Right lobe of liver (tissue), 6 donors: Measurements from ENCODE around the gene SPAG16. TPM values are rescaled to one million over a fixed set of nuclear protein-coding genes. Genes with fewer than 3 reads are reported as not detected.

Experiments used
- ATAC-seq, 4 donors: fragments of 200-7000 bp; cut with Tn5 transposase; one replicate each; pipeline ENCODE4 v1.9.1; 2020; ENCODE audit warnings: mild to moderate bottlenecking in 4 of 4, moderate library complexity in 4 of 4
- DNase-seq, 3 donors: peaks; one replicate each; pipeline ENCODE4 v3.0.0-alpha.2; 2020
- H3K27ac ChIP-seq, 3 donors: fragments of 200-600 bp; one replicate each; pipeline ENCODE4 v1.8.0; 2022
- H3K27me3 ChIP-seq, 2 donors: fragments of 200-600 bp; one replicate each; pipeline ENCODE4 v1.8.0; 2022
- H3K36me3 ChIP-seq, 4 donors: fragments of 200-600 bp; sonication (generic) in 1 of 4; one replicate each; pipeline versions ENCODE4 v1.5.1 to v1.8.0; 2017 to 2022; ENCODE audit warnings: control low read depth in 1 of 4
- H3K4me1 ChIP-seq, 4 donors: fragments of 200-600 bp; sonication (generic) in 1 of 4; one replicate each; pipeline versions ENCODE4 v1.5.1 to v1.8.0; 2017 to 2022; ENCODE audit warnings: control low read depth in 1 of 4
- H3K4me3 ChIP-seq, 3 donors: fragments of 200-600 bp; one replicate each; pipeline ENCODE4 v1.8.0; 2022
- H3K9me3 ChIP-seq, 4 donors: fragments of 200-600 bp; sonication (generic) in 1 of 4; one replicate each; pipeline versions ENCODE4 v1.5.1 to v1.8.0; 2017 to 2022; ENCODE audit warnings: control low read depth in 1 of 4
- CTCF ChIP-seq, 4 donors: fragments of 200-600 bp in 3 of 4; fragments of 450-650 bp in 1 of 4; IDR thresholded peaks; one replicate each; pipeline versions ENCODE4 v1.5.1 to v1.8.0; 2016 to 2022; ENCODE audit warnings: antibody characterized with exemption in 4 of 4, mild to moderate bottlenecking in 2 of 4
- POLR2A ChIP-seq: fragments of 450-650 bp; IDR thresholded peaks from one replicate; pipeline ENCODE4 v1.6.1; 2017; ENCODE audit warnings: antibody characterized with exemption, mild to moderate bottlenecking
- WGBS: methylation state at CpG from one replicate; pipeline ENCODE4 v1.1.6; 2018; ENCODE audit warnings: low coverage, low lambda C conversion rate; ENCODE audit not compliant: insufficient coverage; ENCODE audit errors: missing lambda C conversion rate; 5-methylcytosine and 5-hydroxymethylcytosine counted together
- intact Hi-C, 2 donors: fragments of 100-400 bp; cut with DNase I; formaldehyde crosslinking; loops; one replicate each; pipeline versions ENCODE4 v1.11.2 to v1.14.1; 2022
- total RNA-seq, 6 experiments: library from RNA; depleted of rRNA in 2 of 6; stranded (reverse); fragments of >200 nt in 2 of 6; fragmentation: NEBNext Ultra II Directional in 3 of 6; extraction: Animal tissue kit (Norgen Biotek cat#: 25700) in 3 of 6; gene quantifications; one replicate each; pipeline versions ENCODE4 v1.1.0 to v1.2.4, GENCODE V29; 2016 to 2023
- donor health status: DM: no; HTN: yes; CAD: no.
- donor health status: DM: no; HTN: no; CAD: no.
- donor health status: DM: no; HTN: no; CAD: no.
- donor health status: DM: no; HTN: yes; CAD: no.
- donor health status: DM: no; HTN: yes; CAD: no.

The SPAG16 gene
- total RNA-seq, 6 experiments from 2014 or later, result 7.2 to 15.3 (median 9.0) TPM

DNA sequence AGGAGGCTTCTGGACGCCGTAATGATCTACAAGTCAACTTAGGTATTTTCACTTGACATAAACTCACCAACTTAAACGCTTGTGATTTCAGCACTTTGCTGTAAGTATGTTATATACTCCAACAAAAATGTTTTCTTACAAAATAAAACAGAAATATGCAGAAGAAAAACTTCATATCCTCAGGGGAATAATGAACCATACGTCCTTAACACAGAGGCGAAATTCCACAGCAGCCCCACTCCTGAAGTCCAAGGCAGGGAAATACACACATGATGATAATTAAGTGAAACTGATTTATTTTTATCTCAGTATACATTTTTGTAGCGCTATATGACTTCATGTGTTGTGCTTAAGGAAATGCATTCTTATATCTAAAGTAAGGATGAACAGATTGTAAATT lies 791.2 kb downstream of the SPAG16 start:
- Histone ChIP-seq H3K36me3 (no peaks in the 10 kb centered on the region), H3K4me3 (no peak overlapping the region), H3K27ac (no peak overlapping the region), H3K4me1 (no peaks in the 10 kb centered on the region), H3K27me3 (no peaks in the 10 kb centered on the region), H3K9me3 (no peaks in the 10 kb centered on the region)
- TF ChIP-seq POLR2A (no peak), CTCF (IDR thresholded peaks at IDR 0.05) (no peak)
- intact Hi-C loops, result no loop called here
- DNase-seq, result no peak
- 63% methylated on average over 6 of the region's 6 CpGs for WGBS
- ATAC-seq, result no peak

- no peak for DNase-seq
- intact Hi-C loops, result no loop called here
- Histone ChIP-seq H3K9me3 (no peaks in the 10 kb centered on the region), H3K27ac (no peak overlapping the region), H3K36me3 (no peaks in the 10 kb centered on the region), H3K4me3 (no peak overlapping the region), H3K4me1 (no peaks in the 10 kb centered on the region), H3K27me3 (no peaks in the 10 kb centered on the region)
- 22% methylated on average over 1 of the region's 1 CpG for WGBS
- TF ChIP-seq CTCF (IDR thresholded peaks at IDR 0.05) (no peak), POLR2A (no peak)
- no peak for ATAC-seq
Observed at GRCh38 chr2:214076527-214076926, 792.3 kb downstream of the SPAG16 start.

GRCh38 chr2:214077727-214078126 lies 793.5 kb downstream of the SPAG16 start:
- Histone ChIP-seq H3K27me3 (no peaks in the 10 kb centered on the region), H3K36me3 (no peaks in the 10 kb centered on the region), H3K4me1 (no peaks in the 10 kb centered on the region), H3K27ac (no peak overlapping the region), H3K9me3 (no peaks in the 10 kb centered on the region), H3K4me3 (no peak overlapping the region)
- DNase-seq (no peak), ATAC-seq (no peak)
- intact Hi-C loops, result no loop called here
- TF ChIP-seq CTCF (IDR thresholded peaks at IDR 0.05), result no peak
- TF ChIP-seq POLR2A, result no peak
- WGBS, result 45% methylated on average over 1 of the region's 1 CpG

GRCh38 chr2:214079032-214079431 lies 794.8 kb downstream of the SPAG16 start:
- intact Hi-C loops, result no loop called here
- ATAC-seq (no peak), DNase-seq (no peak)
- Histone ChIP-seq H3K27ac (no peak overlapping the region), H3K36me3 (no peaks in the 10 kb centered on the region), H3K27me3 (no peaks in the 10 kb centered on the region), H3K9me3 (no peaks in the 10 kb centered on the region), H3K4me1 (no peaks in the 10 kb centered on the region), H3K4me3 (no peak overlapping the region)
- 59% methylated on average over 2 of the region's 2 CpGs for WGBS
- TF ChIP-seq POLR2A (no peak), CTCF (IDR thresholded peaks at IDR 0.05) (no peak)

DNA sequence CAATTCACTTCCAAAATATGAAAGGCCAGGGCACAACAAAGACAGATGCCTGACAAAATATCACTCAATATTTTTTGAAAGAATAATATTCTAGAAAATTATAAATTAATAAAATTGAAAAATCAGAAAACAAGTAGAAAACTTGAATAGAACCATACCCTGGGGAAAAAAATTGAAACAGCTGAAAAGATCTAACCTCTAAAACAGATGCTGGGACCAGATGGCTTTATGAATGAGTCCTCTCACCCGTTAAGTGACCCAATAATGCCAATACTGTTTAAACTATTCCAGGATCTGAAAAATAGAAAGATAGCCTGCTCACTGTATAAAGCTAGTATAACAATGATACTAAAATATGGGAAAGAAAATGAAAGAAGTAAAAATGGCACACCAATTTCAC lies 804.3 kb downstream of the SPAG16 start:
- ATAC-seq, result no peak
- TF ChIP-seq CTCF (IDR thresholded peaks at IDR 0.05) (no peak), POLR2A (no peak)
- no peak for DNase-seq
- intact Hi-C loops, result no loop called here
- Histone ChIP-seq H3K27ac (no peak overlapping the region), H3K4me3 (no peak overlapping the region), H3K36me3 (no peaks in the 10 kb centered on the region), H3K9me3 (no peaks in the 10 kb centered on the region), H3K4me1 (no peaks in the 10 kb centered on the region), H3K27me3 (no peaks in the 10 kb centered on the region)
- 33% methylated on average over 1 of the region's 1 CpG for WGBS
